ENCODE data around the gene KRT10.
"Not testable (repeated sequence)": the region's sequence is repeated elsewhere in the genome, so short reads cannot be mapped to it uniquely, and the experiment has no call there.

The KRT10 gene

DNA sequence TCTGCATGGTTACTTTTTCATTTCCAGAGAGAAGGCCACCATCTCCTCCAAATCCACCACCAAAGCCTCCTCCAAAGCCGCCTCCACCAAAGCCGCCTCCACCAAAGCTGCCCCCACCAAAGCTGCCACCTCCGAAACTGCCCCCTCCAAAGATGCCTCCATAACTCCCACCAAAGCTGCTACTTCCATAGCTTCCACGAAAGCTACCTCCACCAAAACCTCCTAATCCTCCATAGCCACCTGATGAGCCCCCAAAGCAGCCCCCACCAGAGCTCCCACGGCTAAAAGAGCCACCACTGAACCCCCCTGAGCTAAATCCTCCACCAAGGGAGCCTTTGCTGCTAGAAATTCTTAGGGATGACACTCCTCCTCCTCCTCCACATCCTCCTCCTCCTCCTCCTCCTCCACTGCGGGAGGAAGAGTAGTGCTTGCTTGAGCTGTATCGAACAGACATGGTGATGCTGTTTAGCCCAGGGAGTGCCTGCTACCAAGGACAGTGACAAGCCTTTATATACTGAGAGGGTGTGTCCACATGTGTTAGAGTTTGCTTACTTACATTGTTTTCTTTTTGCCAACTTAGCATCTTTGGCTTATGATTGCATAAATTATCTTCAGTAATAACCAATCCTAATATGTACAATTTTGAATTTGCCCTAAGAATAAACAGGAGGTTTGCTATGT, at the start of gene KRT10:
TSS of gene KRT10 (minus strand) at position 483 of the 681 bp plus-strand sequence. CDS start at position 454, 29 bp downstream.
- no peak for DNase-seq (ENCODE audit: low read depth in 1 of 2, low spot score in 1 of 2)

DNA sequence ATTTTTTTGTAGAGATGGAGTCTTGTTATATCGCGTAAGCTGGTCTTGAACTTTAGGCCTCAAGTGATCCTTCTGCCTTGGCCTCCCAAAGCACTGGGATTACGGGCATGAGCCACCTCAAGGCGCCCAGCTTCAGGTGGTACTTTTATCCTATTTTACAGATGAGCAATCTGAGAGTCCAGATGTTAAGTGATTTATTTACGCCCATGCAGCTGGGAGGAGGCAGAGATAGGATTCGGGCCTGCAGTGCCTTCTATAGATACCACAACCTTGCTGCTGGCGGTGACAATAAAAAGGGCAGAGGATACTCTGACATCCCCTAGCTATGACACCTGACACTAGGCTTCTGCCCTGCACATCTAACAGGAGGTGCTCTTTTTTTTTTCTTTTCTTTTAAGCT, 48.9 kb upstream of the KRT10 start:
- DNase-seq (ENCODE audit: low read depth in 1 of 2, low spot score in 1 of 2) = no peak

- no peak for DNase-seq (ENCODE audit: low read depth in 1 of 2, low spot score in 1 of 2)
These were observed 47.7 kb upstream of the KRT10 start for GRCh38 chr17:40870136-40870535.

DNA sequence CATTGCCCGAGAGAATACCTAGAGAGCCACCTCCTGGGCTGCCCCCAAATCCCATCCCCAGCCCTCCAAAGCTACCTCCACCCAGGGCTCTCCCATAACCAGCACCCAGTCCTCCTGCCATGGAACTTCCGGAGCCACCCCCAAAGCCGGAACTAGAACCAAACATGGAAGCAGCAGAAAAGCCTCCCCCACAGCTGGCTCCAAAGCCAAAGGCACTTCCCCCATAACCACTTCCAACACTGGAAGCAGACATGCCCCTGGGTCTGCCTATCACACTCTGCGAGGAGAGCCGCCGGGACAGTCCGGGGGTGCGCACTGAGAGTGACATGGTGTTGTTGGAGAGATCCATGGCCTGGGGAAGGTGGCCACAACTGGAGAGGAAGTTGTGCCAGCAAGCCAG, 44.4 kb upstream of the KRT10 start, which contains the start of gene KRT12:
TSS of gene KRT12 (minus strand) at position 386 of the 400 bp plus-strand sequence. CDS start at position 349, 37 bp downstream.
- DNase-seq (ENCODE audit: low read depth in 1 of 2, low spot score in 1 of 2) = no peak

DNA sequence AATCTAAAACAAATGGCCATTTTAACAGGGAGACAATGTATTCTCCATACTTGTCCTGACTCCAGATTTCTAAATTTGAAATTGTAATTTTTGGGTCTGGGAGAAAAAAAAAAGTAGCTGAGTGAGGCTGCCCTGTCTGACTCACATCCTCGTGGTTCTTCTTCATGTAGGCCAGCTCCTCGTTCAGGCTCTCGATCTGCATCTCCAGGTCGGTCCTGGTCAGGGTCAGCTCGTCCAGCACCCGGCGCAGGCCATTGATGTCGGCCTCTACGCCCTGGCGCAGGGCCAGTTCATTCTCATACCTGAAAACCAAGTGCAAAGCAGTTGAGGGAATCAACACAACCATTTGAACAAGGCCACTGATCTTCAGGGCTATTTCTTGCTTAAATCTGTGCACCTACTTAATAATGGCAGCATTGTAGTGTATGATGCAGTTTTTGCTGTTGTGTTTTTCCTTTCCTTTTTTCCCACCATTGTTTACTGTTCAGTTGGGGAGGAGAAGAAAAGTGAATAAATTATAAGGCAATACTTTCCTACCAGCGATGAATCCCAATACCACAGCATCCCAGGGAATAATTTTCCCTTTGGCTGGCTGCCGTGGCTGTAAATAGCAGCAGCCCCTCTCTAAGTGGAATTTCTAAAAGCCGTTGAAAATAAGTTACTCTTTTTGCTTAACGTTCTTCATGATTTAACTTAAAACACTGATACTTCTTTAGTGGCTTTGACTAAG, 42.4 kb upstream of the KRT10 start:
- no peak for DNase-seq (ENCODE audit: low read depth in 1 of 2, low spot score in 1 of 2)

- DNase-seq (ENCODE audit: low read depth in 1 of 2, low spot score in 1 of 2) = no peak
These were observed 40.7 kb upstream of the KRT10 start for GRCh38 chr17:40862985-40863733.

DNA sequence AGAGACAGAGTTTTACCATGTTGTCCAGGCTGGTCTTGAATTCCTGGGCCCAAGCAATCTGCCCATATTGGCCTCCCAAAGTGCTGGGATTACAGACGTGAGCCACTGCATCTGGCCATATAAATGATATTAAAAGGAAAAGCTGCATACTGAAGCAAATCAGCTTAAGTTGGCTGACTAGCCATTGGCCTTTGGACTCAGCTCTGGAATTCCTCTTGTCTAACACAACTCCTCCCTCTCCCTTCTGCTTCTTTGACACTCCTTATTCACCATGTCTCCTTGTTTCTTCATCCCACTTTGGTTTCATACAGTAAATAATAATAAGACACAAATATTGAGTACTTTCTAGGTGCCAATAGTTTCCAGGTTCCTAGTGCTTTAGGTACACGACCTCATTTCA, 37.1 kb upstream of the KRT10 start:
- no peak for DNase-seq (ENCODE audit: low read depth in 1 of 2, low spot score in 1 of 2)

DNA sequence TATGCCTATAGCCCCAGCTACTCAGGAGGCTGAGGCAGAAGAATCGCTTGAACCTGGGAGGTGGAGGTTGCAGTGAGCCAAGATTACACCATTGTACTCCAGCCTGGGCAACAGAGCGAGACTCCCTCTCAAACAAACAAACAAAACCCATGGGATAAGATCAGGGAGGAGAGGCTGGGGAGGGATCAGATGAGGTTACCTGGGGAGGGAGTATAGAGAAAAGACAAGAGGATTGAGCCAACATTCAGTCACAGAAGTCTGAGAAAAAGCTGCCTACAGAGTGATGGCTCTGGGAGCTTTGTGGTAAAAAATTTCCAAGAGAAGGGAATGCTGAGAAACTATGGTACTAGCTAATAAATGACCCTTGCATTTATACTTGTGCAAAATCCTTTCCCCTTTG, 36.3 kb upstream of the KRT10 start:
- not testable (repeated sequence) for DNase-seq (ENCODE audit: low read depth in 1 of 2, low spot score in 1 of 2)

GRCh38 chr17:40857535-40857934, 35.1 kb upstream of the KRT10 start:
- no peak for DNase-seq (ENCODE audit: low read depth in 1 of 2, low spot score in 1 of 2)

DNA sequence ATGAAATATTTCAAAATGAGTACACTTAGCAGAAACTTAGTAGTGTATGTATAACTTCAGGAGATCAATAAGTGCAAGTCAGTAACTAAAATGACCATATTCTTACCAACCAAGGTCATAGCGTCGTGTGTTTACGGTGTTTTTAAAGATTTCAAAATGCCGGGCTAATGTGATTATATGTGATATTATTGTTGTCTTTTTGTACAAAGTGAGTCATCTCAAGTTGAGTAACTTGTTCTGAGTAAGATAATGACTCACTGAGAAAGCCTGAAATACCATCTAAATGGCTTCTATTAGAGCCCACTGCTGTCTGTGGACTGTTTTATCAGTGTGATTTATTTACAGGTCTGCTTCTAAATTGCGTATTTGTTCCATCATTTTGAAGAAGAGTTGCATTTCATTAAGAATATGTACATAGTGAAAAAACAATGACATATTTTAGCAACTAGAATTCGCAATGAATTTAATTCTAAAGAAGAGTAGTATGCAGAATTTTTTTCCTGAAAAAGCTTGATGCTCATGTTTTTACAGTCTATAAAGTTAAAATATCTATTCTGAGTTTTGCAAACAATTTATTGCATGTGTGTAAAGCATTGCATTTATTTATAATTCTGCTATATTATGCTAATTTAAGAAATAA, 31.9 kb upstream of the KRT10 start:
- DNase-seq (ENCODE audit: low read depth in 1 of 2, low spot score in 1 of 2) = no peak

GRCh38 chr17:40852364-40852763, 29.9 kb upstream of the KRT10 start:
- no peak for DNase-seq (ENCODE audit: low read depth in 1 of 2, low spot score in 1 of 2)

DNA sequence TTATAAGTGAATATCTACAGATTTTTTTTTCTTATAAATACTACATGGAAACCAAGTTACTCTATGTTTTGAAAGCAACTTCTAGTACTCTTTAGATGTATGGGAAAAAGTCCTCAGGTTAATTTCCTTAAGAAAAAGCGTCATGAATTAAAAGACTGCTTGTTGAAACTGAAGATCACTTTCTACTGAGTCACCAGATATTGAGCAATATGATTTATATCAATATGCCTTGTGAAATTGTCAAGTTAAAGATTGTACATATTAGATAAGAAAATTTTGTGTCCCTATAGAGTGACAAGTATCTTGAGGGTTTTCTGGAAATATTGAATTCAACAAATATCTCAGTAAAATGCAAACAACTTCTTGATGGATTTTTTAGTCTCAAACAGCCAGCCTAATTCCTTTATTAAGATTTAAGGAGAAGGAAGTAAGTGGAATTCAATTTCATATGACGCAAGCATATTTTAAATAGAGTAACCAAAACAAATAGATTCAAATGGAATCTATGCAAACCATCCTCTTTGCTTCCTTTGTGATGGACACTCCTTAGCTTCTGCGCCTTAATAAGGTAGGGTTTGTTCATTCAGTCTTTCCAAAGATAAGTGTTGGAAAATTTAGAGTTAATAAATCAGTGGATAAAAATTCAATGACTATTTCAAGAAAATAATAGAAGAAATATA, 28.0 kb upstream of the KRT10 start:
- no peak for DNase-seq (ENCODE audit: low read depth in 1 of 2, low spot score in 1 of 2)

GRCh38 chr17:40849723-40850122, 27.3 kb upstream of the KRT10 start:
- DNase-seq (ENCODE audit: low read depth in 1 of 2, low spot score in 1 of 2) = no peak

DNA sequence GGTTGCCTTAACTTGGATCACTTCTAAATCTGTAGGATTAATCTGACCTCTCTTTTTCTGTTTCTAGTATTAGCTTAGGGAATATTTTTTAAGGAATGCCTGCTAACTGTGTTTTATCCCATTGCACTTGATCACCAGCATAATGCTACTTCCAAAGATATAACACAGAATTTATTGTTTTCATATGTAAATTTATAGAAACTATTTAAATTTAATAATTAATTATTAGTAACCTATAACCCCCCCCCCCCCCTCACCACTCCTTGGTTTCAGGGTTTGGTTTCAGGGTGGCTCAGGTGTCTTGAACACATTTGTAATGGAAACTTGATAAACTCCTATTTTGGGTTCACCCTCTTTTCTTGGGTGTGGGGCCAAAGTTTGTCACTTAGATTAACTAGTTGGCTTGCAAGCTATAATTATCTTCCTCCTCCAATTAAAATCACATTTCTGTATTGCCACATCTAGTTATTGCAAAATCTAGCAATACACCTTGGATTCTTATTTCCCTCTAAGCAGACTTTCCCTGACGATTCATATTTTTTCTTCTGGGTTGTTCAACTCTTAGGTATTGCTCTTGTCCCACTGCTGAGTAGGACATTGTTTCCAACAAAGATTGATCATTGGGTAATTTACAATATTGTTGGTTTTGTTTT, 26.3 kb upstream of the KRT10 start:
- no peak for DNase-seq (ENCODE audit: low read depth in 1 of 2, low spot score in 1 of 2)

DNA sequence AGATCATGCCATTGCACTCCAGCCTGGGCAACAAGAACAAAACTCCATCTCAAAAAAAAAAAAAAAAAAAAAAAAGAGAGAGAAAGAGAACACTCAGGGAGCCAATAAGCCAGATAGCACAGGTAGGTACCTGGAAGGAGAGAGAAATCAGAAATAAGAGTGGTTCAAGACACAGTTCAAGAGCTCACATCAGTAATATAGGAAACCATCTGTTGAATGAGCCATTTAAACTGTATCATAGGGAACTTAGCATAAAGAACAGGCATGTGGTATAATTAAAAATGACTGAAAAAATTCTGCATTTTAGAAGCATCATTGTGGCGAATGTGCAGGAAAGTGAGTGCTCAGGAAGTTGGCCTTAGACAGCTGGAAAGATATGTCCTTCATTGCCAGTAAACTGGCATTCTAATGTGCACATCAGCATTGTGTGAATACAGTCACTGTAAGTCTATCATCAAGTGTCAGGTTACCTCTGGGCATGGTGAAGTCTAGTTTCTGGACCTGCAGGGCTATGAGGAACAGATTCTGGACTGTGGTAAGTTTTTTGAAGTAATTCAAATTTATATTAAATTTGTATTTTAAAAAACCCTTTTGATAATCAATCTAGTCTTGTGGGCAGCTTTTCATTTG, 24.2 kb upstream of the KRT10 start:
- no peak for DNase-seq (ENCODE audit: low read depth in 1 of 2, low spot score in 1 of 2)

GRCh38 chr17:40844671-40845107, 22.3 kb upstream of the KRT10 start:
- DNase-seq (ENCODE audit: low read depth in 1 of 2, low spot score in 1 of 2) = no peak

- DNase-seq (ENCODE audit: low read depth in 1 of 2, low spot score in 1 of 2) = no peak
These were observed 20.8 kb upstream of the KRT10 start for GRCh38 chr17:40843242-40843641.

- DNase-seq (ENCODE audit: low read depth in 1 of 2, low spot score in 1 of 2) = no peak
These were observed 18.8 kb upstream of the KRT10 start for GRCh38 chr17:40841246-40841645.

- no peak for DNase-seq (ENCODE audit: low read depth in 1 of 2, low spot score in 1 of 2)
These were observed 16.8 kb upstream of the KRT10 start for GRCh38 chr17:40839194-40839593.

DNA sequence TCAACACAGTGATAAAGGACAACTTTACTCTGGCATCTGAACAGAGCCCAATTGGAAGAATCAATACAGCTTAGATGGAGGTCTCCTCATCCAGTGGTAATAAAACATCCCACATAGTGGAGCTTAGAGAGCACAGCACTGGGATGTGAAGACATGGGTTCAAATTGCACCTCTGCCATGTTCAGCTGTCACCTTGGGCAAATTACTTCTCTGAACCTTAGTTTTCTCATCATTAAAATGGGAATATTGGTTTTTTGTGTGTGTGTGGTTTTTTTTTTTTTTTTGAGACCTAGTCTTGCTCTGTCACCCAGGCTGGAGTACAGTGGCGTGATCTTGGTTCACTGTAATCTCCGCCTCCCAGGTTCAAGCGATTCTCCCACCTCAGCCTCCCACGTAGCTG, 13.6 kb upstream of the KRT10 start:
- DNase-seq (ENCODE audit: low read depth in 1 of 2, low spot score in 1 of 2) = no peak
